ENCODE data around the gene ERI3.

Gene ERI3

DNA sequence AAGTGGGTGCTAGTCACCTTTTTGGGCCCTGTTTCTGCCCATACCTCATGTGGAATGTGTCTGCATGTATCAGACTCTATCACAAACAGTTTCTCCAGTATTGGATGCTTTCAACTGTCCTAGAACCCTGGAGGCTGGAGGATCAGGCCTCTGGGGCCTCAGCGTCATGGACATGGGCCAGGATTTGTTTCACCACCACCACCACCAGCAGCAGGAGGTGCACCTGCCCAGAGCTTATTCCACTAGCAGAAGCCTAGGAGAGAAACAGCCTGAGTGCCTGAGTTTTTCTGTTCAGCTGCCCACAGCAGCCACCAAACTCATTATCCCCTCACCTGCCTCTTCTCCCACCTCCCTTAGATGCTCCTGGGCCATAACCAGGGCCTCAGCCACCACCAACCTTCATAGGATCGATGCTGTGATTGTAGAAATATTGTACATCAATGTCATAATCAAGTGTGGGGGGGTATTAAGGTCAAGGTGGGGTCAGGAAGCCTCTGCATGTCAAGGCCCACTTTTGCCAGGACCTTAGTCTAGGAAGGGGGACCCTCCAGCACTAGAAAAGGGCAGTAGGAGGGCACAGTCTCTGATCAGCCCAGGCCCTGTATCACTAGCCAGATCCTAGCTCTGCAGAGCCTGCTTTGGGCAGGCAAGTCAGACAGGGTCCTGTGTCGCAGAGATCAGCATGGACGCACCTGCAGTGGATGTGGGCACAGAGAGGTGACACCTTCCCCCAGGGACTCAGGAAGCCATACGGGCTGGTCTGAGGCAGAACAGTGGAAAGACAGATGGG, 132.5 kb downstream of the ERI3 start:
- Histone ChIP-seq H4K20me1 (ENCODE audit: low read depth, low read length) (no peaks in the 10 kb centered on the region), H3F3A (ENCODE audit: insufficient read depth) (no peaks in the 10 kb centered on the region), H3K9ac (ENCODE audit: low read length) (no peak overlapping the region), H3K79me2 (ENCODE audit: insufficient read depth, low read length) (no peaks in the 10 kb centered on the region), H3K4me2 (ENCODE audit: low read depth, low read length, poor library complexity, severe bottlenecking) (no peak overlapping the region), H3K9me2 (replicated peaks; ENCODE audit: insufficient read depth, low read length) (no peaks in the 10 kb centered on the region), H3K4me3 (ENCODE audit: insufficient read depth, low read length, poor library complexity, severe bottlenecking) (no peak overlapping the region), H3K27ac (ENCODE audit: low read depth, low read length) (no peak overlapping the region), H3K9me3 (ENCODE audit: insufficient read depth, low read length) (no peaks in the 10 kb centered on the region), H2AFZ (ENCODE audit: low read depth, low read length, severe bottlenecking) (no peak overlapping the region), H3K27me3 (ENCODE audit: low read length) (no peaks in the 10 kb centered on the region), H3K36me3 (ENCODE audit: low read length) (no peaks in the 10 kb centered on the region)
- TF ChIP-seq, protein P1, sequence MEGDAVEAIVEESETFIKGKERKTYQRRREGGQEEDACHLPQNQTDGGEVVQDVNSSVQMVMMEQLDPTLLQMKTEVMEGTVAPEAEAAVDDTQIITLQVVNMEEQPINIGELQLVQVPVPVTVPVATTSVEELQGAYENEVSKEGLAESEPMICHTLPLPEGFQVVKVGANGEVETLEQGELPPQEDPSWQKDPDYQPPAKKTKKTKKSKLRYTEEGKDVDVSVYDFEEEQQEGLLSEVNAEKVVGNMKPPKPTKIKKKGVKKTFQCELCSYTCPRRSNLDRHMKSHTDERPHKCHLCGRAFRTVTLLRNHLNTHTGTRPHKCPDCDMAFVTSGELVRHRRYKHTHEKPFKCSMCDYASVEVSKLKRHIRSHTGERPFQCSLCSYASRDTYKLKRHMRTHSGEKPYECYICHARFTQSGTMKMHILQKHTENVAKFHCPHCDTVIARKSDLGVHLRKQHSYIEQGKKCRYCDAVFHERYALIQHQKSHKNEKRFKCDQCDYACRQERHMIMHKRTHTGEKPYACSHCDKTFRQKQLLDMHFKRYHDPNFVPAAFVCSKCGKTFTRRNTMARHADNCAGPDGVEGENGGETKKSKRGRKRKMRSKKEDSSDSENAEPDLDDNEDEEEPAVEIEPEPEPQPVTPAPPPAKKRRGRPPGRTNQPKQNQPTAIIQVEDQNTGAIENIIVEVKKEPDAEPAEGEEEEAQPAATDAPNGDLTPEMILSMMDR (IDR thresholded peaks at IDR 0.05; ENCODE audit: insufficient read depth, low read length, poor library complexity, severe bottlenecking): no peak
- TF ChIP-seq EZH2phosphoT487 (conservative IDR thresholded peaks at IDR 0.05; ENCODE audit: low read length): no peak

DNA sequence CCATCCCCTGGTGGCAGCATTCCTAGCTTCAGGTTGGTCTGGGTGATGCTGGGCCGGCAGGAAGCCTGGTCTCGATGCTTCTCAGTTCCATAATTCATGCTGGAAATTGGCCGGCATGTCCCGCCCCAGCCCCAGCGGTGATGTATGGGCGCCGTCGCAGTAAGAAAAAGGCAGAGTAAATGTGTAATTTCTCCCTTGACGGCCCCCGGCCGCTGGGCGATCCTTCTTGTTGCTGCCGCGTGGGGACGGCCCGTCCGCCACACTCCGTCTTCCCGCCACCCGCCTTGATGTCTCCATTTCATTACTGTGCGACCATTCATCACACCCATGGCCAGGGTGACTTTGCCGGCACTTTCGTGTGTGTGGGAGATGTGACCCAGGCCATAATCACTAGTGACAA, 133.3 kb downstream of the ERI3 start:
- H3K79me2 ChIP-seq (ENCODE audit: insufficient read depth, low read length): no peaks in the 10 kb centered on the region
- no peak overlapping the region for H3K4me3 ChIP-seq (ENCODE audit: insufficient read depth, low read length, poor library complexity, severe bottlenecking)
- no peaks in the 10 kb centered on the region for H3K9me2 ChIP-seq (replicated peaks; ENCODE audit: insufficient read depth, low read length)
- H3K9me3 ChIP-seq (ENCODE audit: insufficient read depth, low read length): no peaks in the 10 kb centered on the region
- no peak for TF ChIP-seq EZH2phosphoT487 (conservative IDR thresholded peaks at IDR 0.05; ENCODE audit: low read length)
- TF ChIP-seq, protein P1 (IDR thresholded peaks at IDR 0.05; ENCODE audit: insufficient read depth, low read length, poor library complexity, severe bottlenecking): no peak
- H3K9ac ChIP-seq (ENCODE audit: low read length): no peak overlapping the region
- H4K20me1 ChIP-seq (ENCODE audit: low read depth, low read length): no peaks in the 10 kb centered on the region
- H3K27ac ChIP-seq (ENCODE audit: low read depth, low read length): no peak overlapping the region
- no peak overlapping the region for H3K4me2 ChIP-seq (ENCODE audit: low read depth, low read length, poor library complexity, severe bottlenecking)
- H2AFZ ChIP-seq (ENCODE audit: low read depth, low read length, severe bottlenecking): no peak overlapping the region
- no peaks in the 10 kb centered on the region for H3K36me3 ChIP-seq (ENCODE audit: low read length)
- no peaks in the 10 kb centered on the region for H3F3A ChIP-seq (ENCODE audit: insufficient read depth)
- no peaks in the 10 kb centered on the region for H3K27me3 ChIP-seq (ENCODE audit: low read length)

DNA sequence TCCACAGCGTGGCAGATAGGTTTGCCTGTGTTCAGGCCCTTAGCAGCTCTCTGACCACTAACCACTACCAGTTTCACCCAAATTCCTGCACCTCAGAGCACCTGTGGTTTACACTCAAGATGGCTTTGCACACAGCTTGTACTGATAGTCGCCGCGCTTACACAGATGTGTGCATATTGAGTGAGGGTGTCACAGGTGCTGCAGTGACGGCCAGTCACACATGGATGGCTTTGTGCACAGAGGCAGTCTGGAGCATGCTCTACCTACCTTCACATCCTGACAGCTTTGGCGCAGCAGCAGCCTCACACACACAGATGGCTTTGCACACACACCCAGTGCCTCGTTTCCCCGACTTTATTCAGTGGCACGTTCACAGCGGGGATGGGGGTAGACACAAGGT, 134.3 kb downstream of the ERI3 start:
- no peak overlapping the region for H2AFZ ChIP-seq (ENCODE audit: low read depth, low read length, severe bottlenecking)
- TF ChIP-seq EZH2phosphoT487 (conservative IDR thresholded peaks at IDR 0.05; ENCODE audit: low read length): no peak
- TF ChIP-seq, protein P1 (IDR thresholded peaks at IDR 0.05; ENCODE audit: insufficient read depth, low read length, poor library complexity, severe bottlenecking): no peak
- no peaks in the 10 kb centered on the region for H3K36me3 ChIP-seq (ENCODE audit: low read length)
- H3K79me2 ChIP-seq (ENCODE audit: insufficient read depth, low read length): no peaks in the 10 kb centered on the region
- H4K20me1 ChIP-seq (ENCODE audit: low read depth, low read length): no peaks in the 10 kb centered on the region
- no peaks in the 10 kb centered on the region for H3K9me3 ChIP-seq (ENCODE audit: insufficient read depth, low read length)
- H3K9ac ChIP-seq (ENCODE audit: low read length): no peak overlapping the region
- no peaks in the 10 kb centered on the region for H3F3A ChIP-seq (ENCODE audit: insufficient read depth)
- no peaks in the 10 kb centered on the region for H3K9me2 ChIP-seq (replicated peaks; ENCODE audit: insufficient read depth, low read length)
- no peak overlapping the region for H3K27ac ChIP-seq (ENCODE audit: low read depth, low read length)
- H3K27me3 ChIP-seq (ENCODE audit: low read length): no peaks in the 10 kb centered on the region
- no peak overlapping the region for H3K4me2 ChIP-seq (ENCODE audit: low read depth, low read length, poor library complexity, severe bottlenecking)
- H3K4me3 ChIP-seq (ENCODE audit: insufficient read depth, low read length, poor library complexity, severe bottlenecking): no peak overlapping the region

Data from SU-DHL-6 (cell line).